ENCODE measurements around the gene MYO5B.

MYO5B gene

GRCh38 chr18:50167966-50168365 is 27.0 kb downstream of the MYO5B start:
- no peak overlapping the region for H3K4me3 ChIP-seq (ENCODE audit: low read depth, low read length)
- DNase-seq (ENCODE audit: low read depth), result no peak
- no peak for TF ChIP-seq CTCF (IDR thresholded peaks at IDR 0.05; ENCODE audit: low read depth, low read length, missing control alignments)
- in situ Hi-C loops (cut with HindIII; ENCODE audit: low sequenced_read_pairs), result no loop called here

GRCh38 chr18:50166901-50167300 is 28.0 kb downstream of the MYO5B start:
- in situ Hi-C loops (cut with HindIII; ENCODE audit: low sequenced_read_pairs), result no loop called here
- DNase-seq (ENCODE audit: low read depth), result no peak
- TF ChIP-seq CTCF (IDR thresholded peaks at IDR 0.05; ENCODE audit: low read depth, low read length, missing control alignments), result no peak
- no peak overlapping the region for H3K4me3 ChIP-seq (ENCODE audit: low read depth, low read length)

- no peak for TF ChIP-seq CTCF (IDR thresholded peaks at IDR 0.05; ENCODE audit: low read depth, low read length, missing control alignments)
- no peak overlapping the region for H3K4me3 ChIP-seq (ENCODE audit: low read depth, low read length)
- in situ Hi-C loops (cut with HindIII; ENCODE audit: low sequenced_read_pairs), result no loop called here
- no peak for DNase-seq (ENCODE audit: low read depth)
Observed at GRCh38 chr18:50163505-50163904, 31.4 kb downstream of the MYO5B start.

- in situ Hi-C loops (cut with HindIII; ENCODE audit: low sequenced_read_pairs), result no loop called here
- no peak overlapping the region for H3K4me3 ChIP-seq (ENCODE audit: low read depth, low read length)
- no peak for DNase-seq (ENCODE audit: low read depth)
- TF ChIP-seq CTCF (IDR thresholded peaks at IDR 0.05; ENCODE audit: low read depth, low read length, missing control alignments), result no peak
Observed at GRCh38 chr18:50162486-50163304, 32.3 kb downstream of the MYO5B start.

- TF ChIP-seq CTCF (IDR thresholded peaks at IDR 0.05; ENCODE audit: low read depth, low read length, missing control alignments), result no peak
Observed at GRCh38 chr18:50161597-50162205, 33.2 kb downstream of the MYO5B start.

GRCh38 chr18:50159654-50160046 is 35.3 kb downstream of the MYO5B start:
- DNase-seq (ENCODE audit: low read depth), result no peak
- no peak overlapping the region for H3K4me3 ChIP-seq (ENCODE audit: low read depth, low read length)
- no peak for TF ChIP-seq CTCF (IDR thresholded peaks at IDR 0.05; ENCODE audit: low read depth, low read length, missing control alignments)
- in situ Hi-C loops (cut with HindIII; ENCODE audit: low sequenced_read_pairs), result no loop called here

More at GRCh38 chr18:50161597-50162205, 33.2 kb downstream of the MYO5B start:
- in situ Hi-C loops (cut with HindIII; ENCODE audit: low sequenced_read_pairs), result no loop called here
- no peak for DNase-seq (ENCODE audit: low read depth)
- H3K4me3 ChIP-seq (ENCODE audit: low read depth, low read length), result no peak overlapping the region
